Astrocyte (in vitro differentiated cells and primary cell): ENCODE results near the gene SARDH. TPM values are rescaled to one million over a fixed set of nuclear protein-coding genes. Genes with fewer than 3 reads are reported as not detected.

ENCODE experiments used
- DNase-seq: peaks from one replicate; pipeline ENCODE4 v3.0.0-alpha.2; 2010; ENCODE audit warnings: low read depth
- FAIRE-seq: peaks from 2 replicates; lab custom pipeline; 2011; peaks lifted over from hg19 to GRCh38; lab: Jason Lieb, UNC
- H2AFZ ChIP-seq: 2 replicates; pipeline ENCODE4 v1.6.0; 2012; ENCODE audit warnings: low read depth, low read length, inconsistent platforms
- H3K27ac ChIP-seq: 2 replicates; pipeline ENCODE4 v1.5.1; 2011; ENCODE audit warnings: low read depth, low read length, inconsistent platforms
- H3K27me3 ChIP-seq: 2 replicates; pipeline ENCODE4 v1.6.0; 2011; ENCODE audit warnings: low read length, inconsistent platforms; ENCODE audit not compliant: insufficient read depth
- H3K36me3 ChIP-seq: 2 replicates; pipeline ENCODE4 v1.5.1; 2011; ENCODE audit warnings: low read length, inconsistent platforms; ENCODE audit not compliant: insufficient read depth
- H3K4me1 ChIP-seq: 2 replicates; pipeline ENCODE4 v1.5.1; 2011; ENCODE audit warnings: low read length, inconsistent platforms; ENCODE audit not compliant: insufficient read depth
- H3K4me2 ChIP-seq: 2 replicates; pipeline ENCODE4 v1.6.0; 2012; ENCODE audit warnings: low read length, inconsistent platforms
- H3K4me3 ChIP-seq: 2 replicates; pipeline ENCODE4 v1.5.1; 2011; ENCODE audit warnings: low read depth, mild to moderate bottlenecking, low read length, inconsistent platforms; ENCODE audit not compliant: insufficient read depth
- H3K79me2 ChIP-seq: 2 replicates; pipeline ENCODE4 v1.6.0; 2012; ENCODE audit warnings: mild to moderate bottlenecking, low read length, inconsistent platforms; ENCODE audit not compliant: insufficient read depth
- H3K9ac ChIP-seq: 2 replicates; pipeline ENCODE4 v1.6.0; 2012; ENCODE audit warnings: mild to moderate bottlenecking, low read length, inconsistent platforms
- H3K9me3 ChIP-seq: 2 replicates; pipeline ENCODE4 v1.5.1; 2012; ENCODE audit warnings: low read depth, mild to moderate bottlenecking, low read length, inconsistent platforms; ENCODE audit not compliant: insufficient read depth
- H4K20me1 ChIP-seq: 2 replicates; pipeline ENCODE4 v1.6.0; 2012; ENCODE audit warnings: low read length, inconsistent platforms; ENCODE audit not compliant: insufficient read depth
- H3K27ac Mint-ChIP-seq: one replicate; pipeline ENCODE4 v1.8.0; 2021; ENCODE audit warnings: mild to moderate bottlenecking, mixed read lengths; ENCODE audit not compliant: unreplicated experiment
- H3K27me3 Mint-ChIP-seq: one replicate; pipeline ENCODE4 v1.8.0; 2021; ENCODE audit warnings: low read depth, mixed read lengths; ENCODE audit not compliant: unreplicated experiment
- H3K36me3 Mint-ChIP-seq: one replicate; pipeline ENCODE4 v1.8.0; 2021; ENCODE audit warnings: low read depth, mixed read lengths; ENCODE audit not compliant: unreplicated experiment
- H3K4me1 Mint-ChIP-seq: one replicate; pipeline ENCODE4 v1.8.0; 2021; ENCODE audit warnings: low read depth, mixed read lengths; ENCODE audit not compliant: unreplicated experiment
- H3K4me3 Mint-ChIP-seq: one replicate; pipeline ENCODE4 v1.8.0; 2021; ENCODE audit warnings: mild to moderate bottlenecking, moderate library complexity, mixed read lengths; ENCODE audit not compliant: unreplicated experiment
- H3K9me3 Mint-ChIP-seq: one replicate; pipeline ENCODE4 v1.8.0; 2021; ENCODE audit warnings: mild to moderate bottlenecking, mixed read lengths; ENCODE audit not compliant: unreplicated experiment
- EZH2 ChIP-seq: IDR thresholded peaks from 2 replicates; pipeline ENCODE4 v1.6.1; 2012; ENCODE audit warnings: mild to moderate bottlenecking, low read length, inconsistent platforms; ENCODE audit not compliant: insufficient read depth
- total RNA-seq: library from RNA; stranded (reverse); gene quantifications from 2 replicates; pipeline ENCODE4 v1.2.1, GENCODE V29; 2021
- TF ChIP-seq, protein P1 (sequence below): IDR thresholded peaks from 2 replicates; pipeline ENCODE4 v1.5.1; 2011; ENCODE audit warnings: low read depth, mild to moderate bottlenecking, inconsistent platforms, low read length, moderate library complexity; ENCODE audit not compliant: insufficient read depth

The SARDH gene
- total RNA-seq, 1 donor from 2014 or later: 2.8 TPM

DNA sequence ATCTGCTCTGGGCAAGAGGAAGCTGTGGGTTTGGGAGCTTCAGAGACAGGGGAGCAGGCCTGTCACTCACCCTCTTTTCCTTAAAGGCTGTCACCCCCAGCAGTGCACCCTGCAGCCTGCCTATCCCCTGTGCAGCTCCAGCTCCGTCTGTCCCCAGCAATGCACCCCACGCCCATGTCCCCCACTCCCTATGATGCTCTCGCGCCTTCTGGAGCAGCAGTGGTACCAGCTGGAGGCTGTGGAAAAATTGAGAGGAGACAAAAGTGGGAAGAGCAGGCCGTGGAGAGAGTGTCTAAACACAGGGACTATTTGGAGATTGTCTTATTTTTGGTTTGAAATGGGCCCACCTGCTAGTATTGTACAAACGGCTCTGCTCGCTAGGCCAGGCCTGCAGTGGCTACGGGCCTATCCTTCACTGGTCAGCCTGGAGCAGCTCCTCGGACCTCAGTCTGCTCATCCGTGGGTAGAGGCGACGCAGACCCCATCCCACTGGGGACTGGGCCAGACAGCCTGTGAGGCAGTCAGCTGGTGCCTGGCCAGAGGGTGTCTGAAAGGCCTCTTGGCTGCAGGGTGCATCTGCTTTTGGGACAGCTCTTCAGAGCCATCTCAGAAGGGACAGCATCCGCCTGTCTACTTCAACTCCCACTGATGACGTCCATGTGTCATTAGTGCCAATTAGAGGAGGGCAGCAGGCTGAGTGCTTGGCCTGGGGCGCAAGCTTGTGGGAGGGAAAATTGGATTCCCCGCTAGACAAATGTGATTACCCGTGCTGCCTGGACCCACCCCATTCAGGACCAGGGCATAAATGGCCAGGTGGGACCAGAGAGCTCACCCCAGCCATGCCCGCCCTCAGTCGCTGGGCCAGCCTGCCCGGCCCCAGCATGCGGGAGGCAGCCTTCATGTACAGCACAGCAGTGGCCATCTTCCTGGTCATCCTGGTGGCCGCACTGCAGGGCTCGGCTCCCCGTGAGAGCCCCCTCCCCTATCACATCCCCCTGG, 102.3 kb downstream of the SARDH start, which contains the start of gene DBH:
DBH (plus strand) TSS at position 831 of the 999 bp plus-strand sequence; CDS start at position 840, 9 bp downstream.
- Histone ChIP-seq H3K9me3 (no peaks in the 10 kb centered on the region), H3K4me3 (no peak within 1 kb of the TSS), H3K9ac (no peak within 1 kb of the TSS), H4K20me1 (no peaks in the 10 kb centered on the region), H3K27me3 (peaks cover 32% of the 10 kb centered on the region), H3K4me2 (no peak within 1 kb of the TSS), H3K27ac (no peak within 1 kb of the TSS), H3K36me3 (no peaks in the 10 kb centered on the region), H3K4me1 (no peaks in the 10 kb centered on the region), H2AFZ (no peak within 1 kb of the TSS), H3K79me2 (no peaks in the 10 kb centered on the region)
- H3K36me3 Mint-ChIP-seq: no peaks in the 10 kb centered on the region
- no peak for TF ChIP-seq EZH2
- TF ChIP-seq, protein P1, sequence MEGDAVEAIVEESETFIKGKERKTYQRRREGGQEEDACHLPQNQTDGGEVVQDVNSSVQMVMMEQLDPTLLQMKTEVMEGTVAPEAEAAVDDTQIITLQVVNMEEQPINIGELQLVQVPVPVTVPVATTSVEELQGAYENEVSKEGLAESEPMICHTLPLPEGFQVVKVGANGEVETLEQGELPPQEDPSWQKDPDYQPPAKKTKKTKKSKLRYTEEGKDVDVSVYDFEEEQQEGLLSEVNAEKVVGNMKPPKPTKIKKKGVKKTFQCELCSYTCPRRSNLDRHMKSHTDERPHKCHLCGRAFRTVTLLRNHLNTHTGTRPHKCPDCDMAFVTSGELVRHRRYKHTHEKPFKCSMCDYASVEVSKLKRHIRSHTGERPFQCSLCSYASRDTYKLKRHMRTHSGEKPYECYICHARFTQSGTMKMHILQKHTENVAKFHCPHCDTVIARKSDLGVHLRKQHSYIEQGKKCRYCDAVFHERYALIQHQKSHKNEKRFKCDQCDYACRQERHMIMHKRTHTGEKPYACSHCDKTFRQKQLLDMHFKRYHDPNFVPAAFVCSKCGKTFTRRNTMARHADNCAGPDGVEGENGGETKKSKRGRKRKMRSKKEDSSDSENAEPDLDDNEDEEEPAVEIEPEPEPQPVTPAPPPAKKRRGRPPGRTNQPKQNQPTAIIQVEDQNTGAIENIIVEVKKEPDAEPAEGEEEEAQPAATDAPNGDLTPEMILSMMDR: no peak
- no peak within 1 kb of the TSS for H3K4me3 Mint-ChIP-seq
- peaks cover 1% of the 10 kb centered on the region for H3K4me1 Mint-ChIP-seq
- DNase-seq: no peak
- FAIRE-seq: no peak
- H3K9me3 Mint-ChIP-seq: no peaks in the 10 kb centered on the region
- no peak within 1 kb of the TSS for H3K27ac Mint-ChIP-seq
- peaks cover 64% of the 10 kb centered on the region for H3K27me3 Mint-ChIP-seq

DNA sequence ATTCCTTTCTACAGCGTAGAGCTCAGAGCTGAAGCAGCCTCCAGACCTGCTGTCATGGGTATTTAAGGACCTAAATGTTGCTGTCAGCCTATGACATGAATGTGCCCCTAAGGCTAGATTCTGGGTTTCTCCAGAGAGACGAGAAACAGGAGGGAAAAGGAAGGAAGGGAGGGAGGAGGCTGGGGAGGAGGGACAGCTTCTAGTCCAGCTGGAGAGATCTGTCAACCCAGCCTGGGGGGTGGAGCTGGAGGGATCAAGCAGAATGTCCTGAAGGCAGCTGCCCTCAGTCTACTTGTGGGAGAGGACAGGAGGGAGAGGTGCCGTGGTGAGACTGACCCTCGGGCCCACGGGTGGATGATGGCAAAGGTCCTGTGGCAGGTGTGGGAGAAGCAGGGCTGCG, 103.1 kb downstream of the SARDH start:
- DNase-seq (no peak), FAIRE-seq (no peak)
- Histone ChIP-seq H3K4me2 (no peak overlapping the region), H3K4me3 (no peak overlapping the region), H3K4me1 (no peaks in the 10 kb centered on the region), H2AFZ (no peak overlapping the region), H3K27ac (no peak overlapping the region), H3K79me2 (no peaks in the 10 kb centered on the region), H3K27me3 (peaks cover 32% of the 10 kb centered on the region), H3K36me3 (no peaks in the 10 kb centered on the region), H4K20me1 (no peaks in the 10 kb centered on the region), H3K9ac (no peak overlapping the region), H3K9me3 (no peaks in the 10 kb centered on the region)
- Mint-ChIP-seq H3K27ac (no peak overlapping the region), H3K4me1 (peaks cover 1% of the 10 kb centered on the region), H3K27me3 (peaks cover 63% of the 10 kb centered on the region), H3K36me3 (no peaks in the 10 kb centered on the region), H3K4me3 (no peak overlapping the region), H3K9me3 (no peaks in the 10 kb centered on the region)
- TF ChIP-seq, protein P1: no peak
- no peak for TF ChIP-seq EZH2
